LHCN-M2 (cell line): ENCODE results near the gene CCDC201. TPM values are rescaled to one million over a fixed set of nuclear protein-coding genes. Genes with fewer than 3 reads are reported as not detected.

Experiments
- DNase-seq: peaks from one replicate; pipeline ENCODE4 v3.0.0-alpha.2; 2012; ENCODE audit warnings: low read depth
- total RNA-seq: library from RNA; depleted of rRNA; stranded (reverse); fragments of >200 nt; gene quantifications from 2 replicates; pipeline ENCODE4 v1.2.3, GENCODE V29; 2014

The CCDC201 gene
- total RNA-seq, 1 experiment from 2014 or later: not detected

GRCh38 chr7:45893374-45893995 lies 20.6 kb upstream of the CCDC201 start:
- DNase-seq: no peak

- no peak for DNase-seq
Observed at GRCh38 chr7:45892407-45893035, 19.6 kb upstream of the CCDC201 start.

GRCh38 chr7:45891462-45892402 lies 18.9 kb upstream of the CCDC201 start:
- DNase-seq: no peak

GRCh38 chr7:45890902-45891461 lies 18.1 kb upstream of the CCDC201 start:
- peak; percentile 61 for DNase-seq

- DNase-seq: no peak
Observed at GRCh38 chr7:45890125-45890901, 17.4 kb upstream of the CCDC201 start.

GRCh38 chr7:45889367-45890067 lies 16.6 kb upstream of the CCDC201 start:
- DNase-seq: no peak

- DNase-seq: no peak
Observed at GRCh38 chr7:45888993-45889366, 16.1 kb upstream of the CCDC201 start.

GRCh38 chr7:45888185-45888992 lies 15.5 kb upstream of the CCDC201 start, which contains the start of gene IGFBP1:
TSS of gene IGFBP1 (plus strand) at chr7:45888488. CDS start at chr7:45888653, 165 bp downstream.
- DNase-seq: no peak

- no peak for DNase-seq
Observed at GRCh38 chr7:45886931-45887667, 14.2 kb upstream of the CCDC201 start.

GRCh38 chr7:45885264-45885882 lies 12.5 kb upstream of the CCDC201 start:
- DNase-seq: peak; percentile 91

GRCh38 chr7:45884136-45884535 lies 11.3 kb upstream of the CCDC201 start:
- no peak for DNase-seq

GRCh38 chr7:45882465-45882810 lies 9.6 kb upstream of the CCDC201 start:
- no peak for DNase-seq

GRCh38 chr7:45881759-45882464 lies 9.0 kb upstream of the CCDC201 start:
- DNase-seq: peak; percentile 96

- DNase-seq: no peak
Observed at GRCh38 chr7:45881280-45881758, 8.4 kb upstream of the CCDC201 start.

- no peak for DNase-seq
Observed at GRCh38 chr7:45880433-45880860, 7.6 kb upstream of the CCDC201 start.

GRCh38 chr7:45878457-45879144 lies 5.7 kb upstream of the CCDC201 start:
- DNase-seq: no peak

- DNase-seq: no peak
Observed at GRCh38 chr7:45876519-45876918, 3.6 kb upstream of the CCDC201 start.
